Anterior cingulate cortex (tissue), 58 donors: ENCODE measurements around the gene EGR1.
"Not testable (repeated sequence)": the region's sequence is repeated elsewhere in the genome, so short reads cannot be mapped to it uniquely, and the experiment has no call there.

ENCODE experiments used
- DNase-seq, 58 donors: peaks; one replicate each; lab custom pipeline; 2025; lab: John Stamatoyannopoulos, UW

Gene EGR1

GRCh38 chr5:138468133-138468965, 3.1 kb downstream of the EGR1 start:
- DNase-seq, result no peak

- no peak for DNase-seq
Measured at GRCh38 chr5:138468966-138469539, 3.8 kb downstream of the EGR1 start.

GRCh38 chr5:138469540-138470321, 4.5 kb downstream of the EGR1 start:
- DNase-seq, result no peak

- no peak for DNase-seq
Measured at GRCh38 chr5:138470322-138471051, 5.2 kb downstream of the EGR1 start.

- no peak for DNase-seq
Measured at GRCh38 chr5:138471052-138471361, 5.7 kb downstream of the EGR1 start.

GRCh38 chr5:138472353-138472752, 7.1 kb downstream of the EGR1 start:
- DNase-seq, result no peak

- DNase-seq, result not testable (repeated sequence)
Measured at GRCh38 chr5:138473151-138473550, 7.9 kb downstream of the EGR1 start.

GRCh38 chr5:138476918-138477317, 11.6 kb downstream of the EGR1 start:
- no peak for DNase-seq

GRCh38 chr5:138482638-138483037, 17.4 kb downstream of the EGR1 start:
- no peak for DNase-seq

- no peak for DNase-seq
Measured at GRCh38 chr5:138488481-138488945, 23.2 kb downstream of the EGR1 start.

GRCh38 chr5:138489683-138490061, 24.4 kb downstream of the EGR1 start:
- DNase-seq, result peak in 42 of 58 donors; percentile 13 to 82 (median 46)

- peak in 7 of 58 donors; percentile 13 to 56 (median 21) for DNase-seq
Measured at GRCh38 chr5:138490648-138491283, 25.5 kb downstream of the EGR1 start.

GRCh38 chr5:138491284-138491648, 26.0 kb downstream of the EGR1 start:
- DNase-seq, result peak in 1 of 58 donors; percentile 43

- peak in 56 of 58 donors; percentile 50 to 96 (median 89) for DNase-seq
Measured at GRCh38 chr5:138491669-138492559, 26.6 kb downstream of the EGR1 start.

- DNase-seq, result no peak
Measured at GRCh38 chr5:138492560-138493045, 27.3 kb downstream of the EGR1 start.

- DNase-seq, result no peak
Measured at GRCh38 chr5:138495351-138495750, 30.1 kb downstream of the EGR1 start.

GRCh38 chr5:138498376-138498775, 33.1 kb downstream of the EGR1 start:
- no peak for DNase-seq

- DNase-seq, result peak in 2 of 58 donors; percentile 13 to 19
Measured at GRCh38 chr5:138502121-138502520, 36.8 kb downstream of the EGR1 start.

- no peak for DNase-seq
Measured at GRCh38 chr5:138502521-138502920, 37.2 kb downstream of the EGR1 start.
